HG03108 (cell line): Measurements from ENCODE around the gene MKI67.

Experiments used
- ATAC-seq: cut with Tn5 transposase; IDR thresholded peaks from one replicate; pipeline ENCODE4 v1.9.1; 2021; ENCODE audit warnings: moderate library complexity; ENCODE audit not compliant: unreplicated experiment

Gene MKI67

DNA sequence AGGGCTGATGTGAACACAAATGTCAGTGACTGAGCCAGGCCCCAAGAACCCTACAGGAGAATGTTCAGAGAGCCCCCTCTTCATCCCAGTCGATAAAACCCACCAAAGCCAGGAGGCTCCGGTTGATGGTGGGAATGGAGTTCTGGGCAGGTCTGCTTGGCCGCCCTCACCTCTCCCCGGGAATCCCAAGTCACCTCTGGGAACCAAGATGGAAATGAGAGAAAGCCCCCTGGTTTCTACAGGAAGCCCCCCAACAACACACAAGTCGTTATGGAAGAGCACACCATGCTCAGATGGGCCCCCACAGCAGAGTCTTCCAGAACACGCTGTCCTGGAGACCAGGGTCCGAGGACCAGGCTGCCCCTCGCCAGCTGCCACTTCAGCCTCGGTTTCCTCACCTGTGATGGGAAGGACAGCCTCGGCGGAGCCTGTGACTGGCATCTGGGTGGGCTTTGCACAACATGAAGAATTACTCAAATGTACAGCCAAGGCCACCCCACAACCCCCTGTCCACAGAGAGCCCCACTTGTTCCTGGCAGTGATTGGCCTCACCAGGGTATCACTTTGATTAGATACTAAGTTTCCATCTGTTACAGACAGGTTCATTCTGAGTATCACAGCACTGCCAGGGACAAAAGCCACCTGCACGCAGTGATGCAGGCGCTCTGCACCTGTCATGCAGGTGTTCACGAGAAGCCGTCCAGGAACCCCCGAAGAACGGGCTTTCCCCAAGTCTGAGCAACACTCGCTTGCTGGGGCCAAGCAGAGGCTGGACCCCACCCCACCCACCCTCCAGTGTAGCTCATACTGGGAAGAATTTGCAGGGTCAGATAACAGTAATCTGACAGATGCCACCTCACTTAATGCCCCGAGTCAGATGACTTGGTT, 57.6 kb downstream of the MKI67 start:
- ATAC-seq, result no peak

DNA sequence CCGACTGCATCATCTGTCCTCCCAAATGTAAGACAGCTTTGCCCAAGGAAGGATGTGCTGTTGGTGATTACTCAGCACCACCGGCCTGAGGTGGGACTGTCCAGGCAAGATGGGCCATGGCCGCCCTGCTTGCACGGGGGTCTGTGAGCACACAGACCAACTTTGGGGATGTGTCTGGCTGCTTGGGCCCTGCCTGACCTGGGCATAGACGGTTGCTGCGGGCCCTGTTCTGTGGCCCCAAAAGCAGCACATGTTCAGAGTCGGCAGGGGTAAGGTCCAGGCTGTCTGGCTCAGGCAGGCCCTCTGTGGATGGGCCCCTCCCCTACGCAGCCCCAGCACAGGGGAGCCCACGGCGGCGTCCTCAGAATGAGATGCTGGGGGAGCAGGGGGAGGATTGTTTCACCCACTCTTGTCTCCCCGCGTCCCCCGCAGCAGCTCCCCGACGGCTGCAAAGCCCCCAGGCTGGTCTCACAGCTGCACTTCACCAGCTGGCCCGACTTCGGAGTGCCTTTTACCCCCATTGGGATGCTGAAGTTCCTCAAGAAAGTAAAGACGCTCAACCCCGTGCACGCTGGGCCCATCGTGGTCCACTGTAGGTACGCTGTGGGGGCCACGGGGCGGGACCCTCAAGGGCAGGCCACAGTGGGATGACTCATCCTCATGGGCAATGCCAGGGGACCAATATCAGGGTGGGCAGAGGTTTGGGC, 58.4 kb downstream of the MKI67 start:
- ATAC-seq, result no peak

DNA sequence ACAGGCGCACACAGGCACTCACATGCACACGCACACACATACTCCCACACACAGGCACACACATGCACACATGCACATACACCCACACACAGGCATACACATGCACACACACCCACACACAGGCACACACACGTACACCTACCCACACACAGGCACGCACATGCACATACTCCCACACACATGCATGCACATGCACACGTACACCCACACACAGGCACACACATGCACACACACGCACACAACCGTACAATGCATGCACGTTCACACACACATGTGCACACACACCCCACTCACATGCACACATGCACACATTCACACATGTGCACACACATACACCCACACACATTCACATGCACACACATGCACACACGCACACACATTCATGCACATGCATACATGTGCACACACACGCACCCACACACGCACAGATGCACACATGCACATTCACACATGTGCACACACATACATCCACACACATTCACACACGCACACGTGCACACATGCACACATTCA, 59.3 kb downstream of the MKI67 start:
- no peak for ATAC-seq

DNA sequence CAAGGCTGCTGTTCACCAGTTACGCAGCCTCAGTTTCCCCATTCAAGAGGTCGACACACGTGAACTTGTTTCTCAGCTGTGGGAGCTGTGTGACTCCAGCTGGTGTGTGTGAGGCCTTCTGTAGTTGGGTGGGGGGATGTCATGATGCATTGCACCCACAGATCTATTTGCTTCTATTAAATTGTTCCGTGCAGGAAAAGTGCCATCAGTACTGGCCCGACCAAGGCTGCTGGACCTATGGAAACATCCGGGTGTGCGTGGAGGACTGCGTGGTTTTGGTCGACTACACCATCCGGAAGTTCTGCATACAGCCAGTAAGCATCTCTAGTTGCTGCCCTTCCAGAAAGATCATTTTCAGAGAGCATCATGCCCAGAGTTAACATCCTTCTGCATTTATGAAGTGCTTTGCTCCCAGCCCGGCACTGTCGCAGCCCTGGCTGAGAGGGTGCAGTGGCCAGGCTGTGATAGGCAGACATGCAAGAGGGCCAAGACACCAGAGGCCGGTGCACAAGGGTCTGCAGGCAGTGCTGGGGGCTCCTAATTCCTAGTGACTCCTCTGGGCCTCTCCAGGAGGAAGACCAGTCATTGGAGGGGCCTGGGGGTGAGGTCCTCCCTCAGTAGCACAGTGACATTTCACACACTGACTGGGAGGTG, 60.2 kb downstream of the MKI67 start:
- no peak for ATAC-seq

DNA sequence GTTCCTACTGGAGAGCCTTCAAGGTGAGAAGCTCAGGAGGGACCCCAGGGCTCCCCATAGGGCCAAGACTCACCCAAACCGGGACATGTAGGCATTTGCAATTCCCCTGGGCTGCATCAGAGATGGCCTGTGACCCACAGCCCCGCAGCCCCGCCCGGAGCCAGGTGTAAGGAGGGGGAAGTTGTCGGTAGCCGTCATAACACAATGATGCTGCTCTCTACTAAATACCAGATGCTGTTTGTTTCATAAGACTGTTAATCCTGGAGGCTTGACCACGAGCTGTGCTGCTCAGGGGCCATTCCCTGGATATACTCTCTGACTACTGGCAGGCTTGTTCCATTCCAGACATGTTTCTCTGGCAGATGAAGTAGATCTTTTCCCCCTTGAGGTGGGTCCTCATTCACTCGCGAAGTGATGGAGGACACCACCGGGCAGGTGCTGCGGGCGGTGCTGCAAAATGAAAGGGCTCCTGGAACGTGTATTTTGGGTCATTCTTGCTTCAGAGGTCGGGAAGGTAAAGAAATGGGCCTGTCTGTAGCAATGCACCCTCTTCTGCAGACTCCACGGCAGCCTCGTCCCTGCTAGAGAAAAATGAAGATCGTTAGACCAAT, 61.1 kb downstream of the MKI67 start:
- ATAC-seq, result peak; percentile 34

DNA sequence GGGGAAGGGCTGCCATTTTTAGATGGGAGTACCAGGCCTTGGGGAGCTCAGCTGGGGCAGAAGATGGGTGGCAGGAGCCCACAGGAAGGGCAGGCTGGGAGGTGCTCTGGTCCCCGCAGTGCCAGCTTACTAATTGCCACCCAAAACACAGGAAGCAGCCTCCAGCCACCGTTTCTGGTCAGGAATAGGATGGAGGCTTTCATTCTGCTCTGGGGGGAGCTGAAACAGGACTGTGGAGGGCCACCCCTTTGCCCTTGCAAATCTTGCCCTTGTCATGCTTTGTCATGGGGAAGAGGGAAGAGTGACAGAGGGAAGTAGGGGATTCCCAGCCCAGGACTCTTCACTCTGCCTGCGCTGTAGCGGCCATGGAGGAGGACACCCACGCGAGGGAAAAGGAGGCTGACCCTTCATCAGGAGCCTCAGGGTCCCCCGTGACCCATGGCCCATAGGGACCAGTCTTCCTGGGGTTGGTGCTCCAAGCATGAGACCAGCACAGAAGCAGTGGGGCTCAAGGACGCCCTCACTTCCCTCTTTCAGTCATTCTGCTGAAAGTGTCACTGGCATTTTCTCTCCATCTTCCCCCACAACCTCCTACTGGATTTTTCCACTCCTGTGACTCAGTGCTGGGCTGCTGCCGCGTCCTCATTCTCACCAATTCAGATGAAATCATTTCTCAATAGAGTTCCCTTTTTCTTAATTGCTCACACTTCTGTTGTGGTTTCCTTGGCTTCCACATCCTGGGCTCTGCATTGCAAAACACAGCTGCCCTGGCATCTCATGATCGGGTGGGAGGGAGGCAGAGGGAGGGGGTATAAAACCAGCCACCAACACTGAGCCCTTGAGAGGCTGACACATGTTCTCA, 61.9 kb downstream of the MKI67 start:
- peak; percentile 59 for ATAC-seq

DNA sequence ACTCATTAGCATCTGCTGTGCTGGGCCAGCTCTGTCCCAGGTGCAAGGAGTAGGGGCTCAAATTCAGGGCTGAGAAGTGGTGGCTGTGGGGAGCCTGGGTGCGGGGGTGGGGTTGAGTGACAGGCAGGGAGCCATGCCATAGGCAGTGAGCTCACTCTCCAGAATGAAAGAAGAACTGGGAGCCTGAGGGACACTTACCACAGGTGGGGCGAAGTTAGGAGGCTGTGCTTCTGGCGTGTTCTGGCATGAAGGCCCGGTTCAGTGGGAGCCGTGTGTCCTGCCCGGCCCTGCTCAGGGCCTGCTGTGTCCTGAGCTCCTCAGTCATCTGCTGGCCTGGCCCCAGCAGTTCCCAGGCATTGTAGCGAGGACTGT, 62.5 kb downstream of the MKI67 start:
- no peak for ATAC-seq

DNA sequence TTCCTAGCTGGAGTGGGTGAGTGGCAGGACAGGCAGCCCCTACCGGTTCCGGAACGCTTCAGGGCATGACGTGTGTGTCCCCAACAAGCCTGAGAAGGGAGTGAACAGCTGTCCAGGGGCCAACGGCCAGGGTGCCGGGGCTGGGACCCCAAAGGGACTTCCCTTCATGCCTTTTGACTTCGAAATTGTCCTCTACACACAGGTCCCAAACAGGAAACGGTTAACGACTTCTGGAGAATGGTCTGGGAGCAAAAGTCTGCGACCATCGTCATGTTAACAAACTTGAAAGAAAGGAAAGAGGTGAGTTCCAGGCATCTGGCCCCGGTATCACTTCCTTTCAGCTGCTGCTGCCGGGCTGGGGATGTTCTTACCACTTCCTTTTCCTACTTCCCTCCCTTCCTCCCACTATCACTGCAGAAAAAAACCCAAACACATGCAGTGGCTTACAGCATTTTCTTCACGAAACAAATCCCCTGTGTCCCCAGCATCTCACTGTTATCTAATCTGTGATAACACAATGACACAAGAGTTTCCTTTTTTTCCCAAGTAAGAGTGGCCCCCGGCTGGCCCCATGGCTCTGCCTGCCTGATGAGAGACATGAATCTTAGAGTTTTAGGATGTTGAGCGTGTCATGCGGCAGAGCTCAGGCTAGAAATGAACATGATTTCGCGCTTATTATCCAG, 63.2 kb downstream of the MKI67 start:
- ATAC-seq, result peak; percentile 36

DNA sequence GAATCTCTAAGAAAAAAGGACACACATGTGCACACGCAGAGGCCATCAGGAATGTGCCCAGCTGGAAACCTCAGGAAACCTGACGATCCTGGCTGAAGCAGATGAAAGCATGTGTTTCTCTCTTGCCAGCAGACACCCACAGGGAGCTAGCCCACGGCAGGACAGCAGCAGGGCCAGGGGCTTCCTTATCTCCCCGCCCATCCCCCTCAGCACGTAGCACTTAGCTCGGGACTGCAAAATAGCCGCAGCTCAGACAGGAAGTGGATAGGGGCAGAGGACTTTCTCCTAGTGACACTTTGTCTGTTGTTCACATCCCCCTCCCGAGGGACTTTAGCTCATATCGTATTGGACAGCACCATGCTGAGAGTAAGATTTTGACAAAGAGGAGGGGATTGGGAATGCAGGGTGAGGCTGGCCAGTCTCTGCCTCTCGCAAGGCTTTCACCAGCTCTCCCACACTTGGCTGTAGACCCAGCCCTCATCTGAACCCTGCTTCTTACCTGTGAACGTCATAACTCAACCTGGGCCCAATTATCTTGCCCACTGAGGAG, 63.8 kb downstream of the MKI67 start:
- ATAC-seq, result no peak

DNA sequence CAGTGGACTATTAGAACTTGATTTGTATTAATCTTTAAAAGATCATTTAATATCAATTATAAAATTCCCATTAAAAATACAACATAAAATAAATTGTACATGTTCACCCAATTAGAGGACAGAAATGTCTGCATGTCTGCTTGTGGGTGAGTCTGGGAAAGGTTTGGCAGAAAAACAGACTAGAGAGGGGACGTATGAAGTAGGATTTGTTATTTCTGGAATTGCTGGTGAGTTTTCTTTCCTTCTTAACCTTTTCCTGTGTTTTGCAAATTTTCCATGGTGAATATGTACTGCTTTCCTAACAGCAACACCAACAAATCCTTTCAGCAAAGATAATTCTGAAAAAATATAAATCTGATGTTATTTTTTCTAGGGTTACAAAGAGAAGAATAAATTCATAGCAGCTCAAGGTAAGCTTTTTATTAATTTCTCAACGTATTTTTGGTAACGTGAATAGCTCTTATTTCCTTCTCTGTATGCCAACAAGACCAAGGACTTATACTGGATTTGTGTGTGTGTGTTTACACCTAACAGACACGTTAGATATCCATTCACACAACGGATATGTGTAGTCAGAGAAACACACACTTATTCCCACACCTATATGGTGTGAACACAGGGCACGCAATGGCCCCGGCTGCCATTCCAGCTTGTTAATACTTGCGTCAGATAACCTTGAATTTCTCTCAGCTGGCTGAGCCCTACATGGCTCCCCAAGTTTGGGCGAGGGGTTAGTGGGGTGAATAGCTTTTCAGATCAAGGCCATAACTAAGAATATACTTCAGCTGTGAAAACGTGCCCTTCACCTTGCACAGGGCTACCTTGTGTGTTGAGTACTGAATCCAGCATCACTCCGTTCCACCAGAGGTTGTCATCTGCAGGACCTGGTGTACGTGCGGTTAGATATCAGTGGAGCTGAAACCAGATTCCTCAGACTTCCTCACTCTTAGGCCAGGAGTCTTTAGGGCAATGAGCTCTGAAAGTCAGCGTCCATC, 64.6 kb downstream of the MKI67 start:
- ATAC-seq, result no peak

DNA sequence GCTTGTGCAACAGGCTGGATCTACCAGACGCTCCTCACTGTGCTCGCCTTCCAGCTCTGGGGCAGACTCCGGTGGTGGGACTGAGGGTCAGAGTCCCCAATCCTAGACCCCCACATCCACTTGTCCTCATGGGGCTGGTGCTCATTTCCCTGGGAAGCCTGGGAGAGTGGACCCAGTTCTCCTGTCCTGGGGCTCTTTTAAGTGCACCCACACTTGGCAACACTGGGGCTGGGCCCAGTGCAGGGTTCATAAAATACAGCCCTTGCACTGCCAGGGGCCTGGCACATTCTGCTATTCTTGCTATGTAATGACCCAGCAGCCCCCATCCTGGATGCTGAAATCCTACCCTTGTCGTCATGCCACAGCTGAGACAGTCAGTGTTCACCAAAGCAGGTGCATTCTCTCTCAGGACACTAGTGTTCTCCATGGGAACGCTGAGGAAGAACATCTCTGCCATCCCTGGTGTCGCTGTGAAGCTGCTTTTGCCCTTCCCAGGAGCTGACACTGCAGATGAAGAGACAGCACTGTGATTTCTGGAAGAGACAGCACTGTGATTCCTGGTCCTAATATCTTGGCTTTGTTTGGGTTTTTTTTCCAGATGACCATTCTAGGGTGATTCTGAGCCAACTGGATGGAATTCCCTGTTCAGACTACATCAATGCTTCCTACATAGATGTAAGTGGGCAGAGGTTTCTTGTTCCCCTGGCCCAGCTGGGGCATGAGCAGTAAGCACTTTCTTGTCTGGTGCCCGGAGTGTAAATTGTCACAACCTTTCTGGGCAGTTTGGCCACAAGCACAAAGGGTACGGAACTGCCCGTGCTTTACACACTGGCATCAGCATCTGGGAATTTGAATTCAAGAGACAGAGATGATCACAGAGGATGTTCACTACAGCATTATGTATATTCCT, 65.6 kb downstream of the MKI67 start:
- ATAC-seq, result no peak

DNA sequence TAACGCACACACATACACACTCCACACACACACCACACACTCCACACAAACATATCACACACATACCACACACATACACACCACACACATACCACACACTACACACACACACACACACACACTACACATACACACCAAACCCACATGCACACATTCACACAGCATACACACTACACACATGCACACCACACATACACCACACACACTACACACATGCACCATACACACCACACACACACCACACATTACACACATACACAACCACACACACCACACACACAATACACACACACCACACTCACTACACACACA, 66.3 kb downstream of the MKI67 start:
- ATAC-seq, result no peak

DNA sequence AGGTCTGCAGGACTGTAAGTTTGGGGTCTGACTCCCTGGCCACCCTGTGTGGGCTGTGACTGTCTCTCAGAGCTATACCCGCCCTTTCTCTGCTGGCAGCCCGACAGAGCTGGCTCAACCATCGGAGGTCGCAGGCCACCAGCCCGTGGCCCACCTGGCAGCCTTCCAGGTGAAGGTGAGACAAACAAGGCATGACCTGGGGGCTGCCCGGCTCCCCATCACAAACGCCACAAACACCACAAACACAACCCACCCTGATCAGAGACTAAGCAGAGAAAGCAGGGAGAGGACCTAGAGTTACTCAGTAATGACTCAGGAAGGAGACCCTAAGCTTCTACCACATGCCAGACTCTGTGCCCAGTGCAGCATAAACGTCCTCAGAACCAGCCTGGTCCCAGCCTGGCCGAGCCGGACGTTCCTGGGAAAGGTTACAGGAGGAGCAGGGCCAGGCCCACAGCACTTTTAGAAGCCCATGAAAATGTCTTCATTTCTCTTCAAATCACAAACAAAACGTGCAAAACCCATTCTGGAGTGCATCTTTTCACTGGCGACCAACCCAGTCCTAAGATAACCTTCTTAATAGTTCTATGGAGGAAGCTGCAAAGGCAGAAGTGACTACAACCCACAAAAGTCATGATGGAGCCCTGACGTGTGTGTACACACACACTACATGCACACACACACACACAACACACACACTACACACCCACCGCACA, 66.8 kb downstream of the MKI67 start:
- no peak for ATAC-seq

DNA sequence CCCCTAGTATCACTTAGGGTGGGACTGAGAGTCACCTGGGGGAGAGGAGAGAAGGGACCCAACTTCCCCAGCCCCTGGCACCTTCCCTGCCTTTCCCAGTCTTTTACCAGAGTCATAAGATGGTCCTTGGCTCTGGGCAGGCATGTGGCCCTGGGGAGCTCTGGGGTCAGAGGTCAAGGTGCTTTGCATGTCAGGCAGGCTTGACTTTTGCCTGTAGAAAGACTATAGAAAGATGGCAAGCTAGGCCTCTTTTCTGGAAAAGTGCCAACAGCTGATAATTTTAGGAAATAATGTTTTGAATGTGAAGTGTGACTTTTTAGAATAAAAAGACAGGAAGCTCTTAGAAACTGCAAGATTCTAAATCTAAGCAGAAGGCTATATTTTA, 67.5 kb downstream of the MKI67 start:
- ATAC-seq, result no peak

DNA sequence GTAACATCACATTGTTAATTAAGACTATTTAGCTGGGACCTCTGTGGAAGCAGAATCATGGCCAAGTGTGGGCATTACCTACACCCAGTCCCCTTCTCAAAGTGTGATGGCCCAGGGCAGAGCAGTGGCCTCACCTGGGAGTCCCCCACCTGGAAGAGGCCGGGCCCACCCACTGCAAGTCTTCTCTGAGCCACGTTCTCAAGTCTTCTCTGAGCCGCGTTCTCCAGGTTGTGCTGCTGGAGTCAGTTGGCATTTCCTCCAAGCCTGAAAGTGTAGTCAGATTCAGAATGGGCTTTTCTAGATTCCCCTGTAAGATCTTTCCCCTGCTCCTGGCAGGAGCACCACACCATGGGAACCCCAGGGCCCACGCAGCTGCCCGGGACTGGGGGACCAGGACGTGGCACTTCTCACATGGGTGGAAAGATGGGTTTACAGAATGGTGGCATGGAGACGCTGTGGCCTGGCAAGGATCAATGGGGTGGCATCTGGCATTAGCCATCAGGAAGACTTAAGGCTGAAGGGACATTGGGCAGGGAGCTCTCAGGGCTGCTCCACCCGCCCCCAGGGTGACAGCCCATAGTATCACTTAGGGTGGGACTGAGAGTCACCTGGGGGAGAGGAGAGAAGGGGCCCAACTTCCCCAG, 68.0 kb downstream of the MKI67 start:
- no peak for ATAC-seq

DNA sequence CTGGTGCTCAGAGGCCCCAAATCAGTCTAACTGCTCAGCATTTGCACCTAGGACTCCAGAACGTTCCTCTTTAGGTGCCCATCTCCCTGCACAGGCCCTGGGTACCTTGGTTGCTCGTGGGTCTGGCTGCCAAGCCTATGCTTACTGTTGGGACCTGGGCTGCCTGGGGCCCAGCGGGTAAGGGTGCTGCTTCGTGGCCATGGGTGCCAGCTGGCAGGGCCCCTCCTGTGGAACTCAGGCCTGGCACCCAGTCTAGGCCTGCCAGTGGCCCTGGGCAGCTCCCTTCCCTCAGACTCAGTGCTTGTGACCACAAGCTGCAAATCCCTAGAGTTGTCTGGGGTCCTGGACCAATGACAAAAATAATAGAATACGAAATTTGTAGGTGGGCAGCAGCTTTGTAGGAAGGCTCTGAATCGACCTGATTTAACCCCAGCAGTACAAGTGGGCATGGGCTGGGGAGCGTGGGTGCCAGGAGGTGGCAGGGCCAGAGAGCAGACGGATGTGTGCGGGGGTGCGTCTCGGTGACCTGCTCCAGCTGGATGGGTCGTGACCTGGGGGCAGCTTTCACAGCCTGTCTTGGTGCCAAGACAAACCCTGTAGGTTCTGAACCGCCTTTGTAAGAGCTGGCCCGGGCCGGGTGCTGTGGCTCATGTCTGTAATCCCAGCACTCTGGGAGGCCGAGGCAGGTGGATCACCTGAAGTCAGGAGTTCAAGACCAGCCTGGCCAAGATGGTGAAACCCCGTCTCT, 69.7 kb downstream of the MKI67 start:
- no peak for ATAC-seq
